ENCODE results near the gene GPHB5.

GRCh38 chr14:63273129-63273528, 45.6 kb downstream of the GPHB5 start:
- no peak for TF ChIP-seq POLR2AphosphoS5 (IDR thresholded peaks at IDR 0.05; ENCODE audit: low read depth, low read length)
- no peak for TF ChIP-seq SIN3A (IDR thresholded peaks at IDR 0.05; ENCODE audit: borderline replicate concordance, insufficient read depth, low read length)
- TF ChIP-seq, protein P1, sequence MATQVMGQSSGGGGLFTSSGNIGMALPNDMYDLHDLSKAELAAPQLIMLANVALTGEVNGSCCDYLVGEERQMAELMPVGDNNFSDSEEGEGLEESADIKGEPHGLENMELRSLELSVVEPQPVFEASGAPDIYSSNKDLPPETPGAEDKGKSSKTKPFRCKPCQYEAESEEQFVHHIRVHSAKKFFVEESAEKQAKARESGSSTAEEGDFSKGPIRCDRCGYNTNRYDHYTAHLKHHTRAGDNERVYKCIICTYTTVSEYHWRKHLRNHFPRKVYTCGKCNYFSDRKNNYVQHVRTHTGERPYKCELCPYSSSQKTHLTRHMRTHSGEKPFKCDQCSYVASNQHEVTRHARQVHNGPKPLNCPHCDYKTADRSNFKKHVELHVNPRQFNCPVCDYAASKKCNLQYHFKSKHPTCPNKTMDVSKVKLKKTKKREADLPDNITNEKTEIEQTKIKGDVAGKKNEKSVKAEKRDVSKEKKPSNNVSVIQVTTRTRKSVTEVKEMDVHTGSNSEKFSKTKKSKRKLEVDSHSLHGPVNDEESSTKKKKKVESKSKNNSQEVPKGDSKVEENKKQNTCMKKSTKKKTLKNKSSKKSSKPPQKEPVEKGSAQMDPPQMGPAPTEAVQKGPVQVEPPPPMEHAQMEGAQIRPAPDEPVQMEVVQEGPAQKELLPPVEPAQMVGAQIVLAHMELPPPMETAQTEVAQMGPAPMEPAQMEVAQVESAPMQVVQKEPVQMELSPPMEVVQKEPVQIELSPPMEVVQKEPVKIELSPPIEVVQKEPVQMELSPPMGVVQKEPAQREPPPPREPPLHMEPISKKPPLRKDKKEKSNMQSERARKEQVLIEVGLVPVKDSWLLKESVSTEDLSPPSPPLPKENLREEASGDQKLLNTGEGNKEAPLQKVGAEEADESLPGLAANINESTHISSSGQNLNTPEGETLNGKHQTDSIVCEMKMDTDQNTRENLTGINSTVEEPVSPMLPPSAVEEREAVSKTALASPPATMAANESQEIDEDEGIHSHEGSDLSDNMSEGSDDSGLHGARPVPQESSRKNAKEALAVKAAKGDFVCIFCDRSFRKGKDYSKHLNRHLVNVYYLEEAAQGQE (IDR thresholded peaks at IDR 0.05; ENCODE audit: insufficient read depth in 1 of 2, low read depth in 2 of 2, low read length in 2 of 2): no peak
